ENCODE results near the gene CNTNAP2.

- no peak for TF ChIP-seq POLR2AphosphoS5 (IDR thresholded peaks at IDR 0.05; ENCODE audit: insufficient read depth in 1 of 2, low read depth in 1 of 2)
- TF ChIP-seq CTCF (IDR thresholded peaks at IDR 0.05), result no peak
Observed at GRCh38 chr7:146865696-146866095, 749.1 kb downstream of the CNTNAP2 start.
